Measurements from ENCODE around the gene ENC1.

ENC1 gene

GRCh38 chr5:74655716-74656115 is 15.2 kb upstream of the ENC1 start:
- DNase-seq: no peak

- DNase-seq: no peak
These were observed 14.7 kb upstream of the ENC1 start for GRCh38 chr5:74655206-74655605.

GRCh38 chr5:74653991-74654390 is 13.5 kb upstream of the ENC1 start:
- no peak for DNase-seq

- DNase-seq: no peak
These were observed 12.0 kb upstream of the ENC1 start for GRCh38 chr5:74652576-74652975.

GRCh38 chr5:74651710-74652109 is 11.2 kb upstream of the ENC1 start:
- DNase-seq: no peak

- DNase-seq: no peak
These were observed 9.0 kb upstream of the ENC1 start for GRCh38 chr5:74649421-74649973.

GRCh38 chr5:74648835-74649293 is 8.3 kb upstream of the ENC1 start:
- no peak for DNase-seq

- no peak for DNase-seq
These were observed 6.6 kb upstream of the ENC1 start for GRCh38 chr5:74647096-74647495.

- DNase-seq: no peak
These were observed 2.6 kb upstream of the ENC1 start for GRCh38 chr5:74643111-74643562.

GRCh38 chr5:74642543-74642863 is 2.0 kb upstream of the ENC1 start:
- no peak for DNase-seq

GRCh38 chr5:74641735-74642542 is 1.4 kb upstream of the ENC1 start:
- DNase-seq: no peak

GRCh38 chr5:74640954-74641734 is 616 bp upstream of the ENC1 start:
- DNase-seq: no peak

GRCh38 chr5:74639807-74640449 is 600 bp downstream of the ENC1 start:
- no peak for DNase-seq

- no peak for DNase-seq
These were observed 1.3 kb downstream of the ENC1 start for GRCh38 chr5:74638970-74639806.

GRCh38 chr5:74638544-74638969 is 2.0 kb downstream of the ENC1 start:
- DNase-seq: no peak

GRCh38 chr5:74636552-74636951 is 4.0 kb downstream of the ENC1 start:
- no peak for DNase-seq

- DNase-seq: no peak
These were observed 4.4 kb downstream of the ENC1 start for GRCh38 chr5:74636149-74636548.

- DNase-seq: no peak
These were observed 5.8 kb downstream of the ENC1 start for GRCh38 chr5:74634611-74635286.

- no peak for DNase-seq
These were observed 6.8 kb downstream of the ENC1 start for GRCh38 chr5:74633695-74634094.

- DNase-seq: no peak
These were observed 7.6 kb downstream of the ENC1 start for GRCh38 chr5:74632947-74633356.

GRCh38 chr5:74631081-74631953 is 9.2 kb downstream of the ENC1 start:
- DNase-seq: no peak

Measured in NCI-H2171 (cell line).